Testis (tissue), 2 donors: ENCODE results near the gene ARL5A.

Source experiments
- POLR2A ChIP-seq: fragments of 450-650 bp; IDR thresholded peaks from one replicate; pipeline ENCODE4 v1.6.1; 2017; ENCODE audit warnings: antibody characterized with exemption, mild to moderate bottlenecking, moderate library complexity
- TF ChIP-seq, protein P1 (sequence below), 3 experiments: fragments of 450-650 bp in 2 of 3; fragments of 200-600 bp in 1 of 3; sonication (generic) in 1 of 3; IDR thresholded peaks; one replicate each; pipeline ENCODE4 v1.5.1; 2016 to 2019; ENCODE audit warnings: antibody characterized with exemption in 3 of 3, mild to moderate bottlenecking in 2 of 3, moderate library complexity in 1 of 3

GRCh38 chr2:151869291-151869690, 41.1 kb upstream of the ARL5A start:
- no peak for TF ChIP-seq POLR2A
- TF ChIP-seq, protein P1, sequence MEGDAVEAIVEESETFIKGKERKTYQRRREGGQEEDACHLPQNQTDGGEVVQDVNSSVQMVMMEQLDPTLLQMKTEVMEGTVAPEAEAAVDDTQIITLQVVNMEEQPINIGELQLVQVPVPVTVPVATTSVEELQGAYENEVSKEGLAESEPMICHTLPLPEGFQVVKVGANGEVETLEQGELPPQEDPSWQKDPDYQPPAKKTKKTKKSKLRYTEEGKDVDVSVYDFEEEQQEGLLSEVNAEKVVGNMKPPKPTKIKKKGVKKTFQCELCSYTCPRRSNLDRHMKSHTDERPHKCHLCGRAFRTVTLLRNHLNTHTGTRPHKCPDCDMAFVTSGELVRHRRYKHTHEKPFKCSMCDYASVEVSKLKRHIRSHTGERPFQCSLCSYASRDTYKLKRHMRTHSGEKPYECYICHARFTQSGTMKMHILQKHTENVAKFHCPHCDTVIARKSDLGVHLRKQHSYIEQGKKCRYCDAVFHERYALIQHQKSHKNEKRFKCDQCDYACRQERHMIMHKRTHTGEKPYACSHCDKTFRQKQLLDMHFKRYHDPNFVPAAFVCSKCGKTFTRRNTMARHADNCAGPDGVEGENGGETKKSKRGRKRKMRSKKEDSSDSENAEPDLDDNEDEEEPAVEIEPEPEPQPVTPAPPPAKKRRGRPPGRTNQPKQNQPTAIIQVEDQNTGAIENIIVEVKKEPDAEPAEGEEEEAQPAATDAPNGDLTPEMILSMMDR (IDR thresholded peaks at IDR 0.05), result no peak
